ENCODE measurements around the gene NPLOC4.

- TF ChIP-seq, protein P1, sequence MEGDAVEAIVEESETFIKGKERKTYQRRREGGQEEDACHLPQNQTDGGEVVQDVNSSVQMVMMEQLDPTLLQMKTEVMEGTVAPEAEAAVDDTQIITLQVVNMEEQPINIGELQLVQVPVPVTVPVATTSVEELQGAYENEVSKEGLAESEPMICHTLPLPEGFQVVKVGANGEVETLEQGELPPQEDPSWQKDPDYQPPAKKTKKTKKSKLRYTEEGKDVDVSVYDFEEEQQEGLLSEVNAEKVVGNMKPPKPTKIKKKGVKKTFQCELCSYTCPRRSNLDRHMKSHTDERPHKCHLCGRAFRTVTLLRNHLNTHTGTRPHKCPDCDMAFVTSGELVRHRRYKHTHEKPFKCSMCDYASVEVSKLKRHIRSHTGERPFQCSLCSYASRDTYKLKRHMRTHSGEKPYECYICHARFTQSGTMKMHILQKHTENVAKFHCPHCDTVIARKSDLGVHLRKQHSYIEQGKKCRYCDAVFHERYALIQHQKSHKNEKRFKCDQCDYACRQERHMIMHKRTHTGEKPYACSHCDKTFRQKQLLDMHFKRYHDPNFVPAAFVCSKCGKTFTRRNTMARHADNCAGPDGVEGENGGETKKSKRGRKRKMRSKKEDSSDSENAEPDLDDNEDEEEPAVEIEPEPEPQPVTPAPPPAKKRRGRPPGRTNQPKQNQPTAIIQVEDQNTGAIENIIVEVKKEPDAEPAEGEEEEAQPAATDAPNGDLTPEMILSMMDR (IDR thresholded peaks at IDR 0.05; ENCODE audit: insufficient read depth, low read length, poor library complexity, severe bottlenecking): no peak
- no peak for TF ChIP-seq EZH2phosphoT487 (conservative IDR thresholded peaks at IDR 0.05; ENCODE audit: low read length)
Measured at GRCh38 chr17:81651692-81652091, 14.8 kb upstream of the NPLOC4 start.
